A673 (cell line): Measurements from ENCODE around the gene CELSR1. TPM values are rescaled to one million over a fixed set of nuclear protein-coding genes. Genes with fewer than 3 reads are reported as not detected.
A peak's percentile ranks its signal among the peaks of the same experiment; 100 is the strongest.

Source experiments
- BruUV-seq: library from RNA; stranded (reverse); fragments of 400-500 nt; replicated peaks from 2 replicates; lab custom pipeline; 2021; lab: Mats Ljungman, UMichigan
- CTCF ChIA-PET: fragments of 300-600 bp; sonication (Branson Sonifier 250); formaldehyde crosslinking; loops from one replicate; lab custom pipeline; 2022; ENCODE audit warnings: antibody characterized with exemption; lab: Charles Lee
- POLR2A ChIA-PET: fragments of 300-600 bp; sonication (Branson Sonifier 250); formaldehyde crosslinking; loops from one replicate; lab custom pipeline; 2022; ENCODE audit warnings: antibody characterized with exemption; ENCODE audit not compliant: low non-redundant PET; lab: Charles Lee
- DNase-seq: peaks from one replicate; pipeline ENCODE4 v3.0.0-alpha.2; 2015; ENCODE audit warnings: low spot score
- H3K27ac ChIP-seq: fragments of 200-600 bp; sonication (generic); 2 replicates; pipeline ENCODE4 v1.5.1; 2016; ENCODE audit warnings: mixed run types, low read depth, mild to moderate bottlenecking, mixed read lengths, antibody characterized with exemption, low read length; ENCODE audit not compliant: poor library complexity, severe bottlenecking
- H3K27me3 ChIP-seq: fragments of 200-600 bp; sonication (generic); replicated peaks from 2 replicates; pipeline ENCODE4 v1.6.1; 2017; ENCODE audit warnings: mixed run types, low read depth, mild to moderate bottlenecking, mixed read lengths, antibody characterized with exemption, low read length; ENCODE audit not compliant: insufficient read depth, poor library complexity
- H3K36me3 ChIP-seq: fragments of 200-600 bp; sonication (generic); 2 replicates; pipeline ENCODE4 v1.6.1; 2016; ENCODE audit warnings: mixed run types, mild to moderate bottlenecking, mixed read lengths, antibody characterized with exemption, low read length; ENCODE audit not compliant: insufficient read depth, poor library complexity, severe bottlenecking
- H3K4me1 ChIP-seq: fragments of 200-600 bp; sonication (generic); 2 replicates; pipeline ENCODE4 v1.6.1; 2017; ENCODE audit warnings: mixed run types, mild to moderate bottlenecking, mixed read lengths, antibody characterized with exemption, low read length; ENCODE audit not compliant: insufficient read depth, poor library complexity, severe bottlenecking
- H3K4me3 ChIP-seq: fragments of 200-600 bp; sonication (generic); 2 replicates; pipeline ENCODE4 v1.5.1; 2016; ENCODE audit warnings: low read depth, mixed run types, mild to moderate bottlenecking, mixed read lengths, low read length; ENCODE audit not compliant: poor library complexity, severe bottlenecking
- H3K9me3 ChIP-seq: fragments of 200-600 bp; sonication (generic); 2 replicates; pipeline ENCODE4 v1.6.1; 2016; ENCODE audit warnings: mixed run types, low read depth, mild to moderate bottlenecking, mixed read lengths, antibody characterized with exemption, low read length; ENCODE audit not compliant: poor library complexity, severe bottlenecking
- EZH2 ChIP-seq: fragments of 200-600 bp; sonication (generic); IDR thresholded peaks from 2 replicates; pipeline ENCODE4 v1.6.1; 2017; ENCODE audit warnings: borderline replicate concordance, low read depth, mild to moderate bottlenecking, mixed read lengths, antibody characterized with exemption, low read length; ENCODE audit not compliant: poor library complexity, severe bottlenecking
- intact Hi-C: fragments of 100-400 bp; cut with micrococcal nuclease; formaldehyde crosslinking; loops from one replicate; pipeline ENCODE4 v1.10.0; 2022; ENCODE audit not compliant: unreplicated experiment
- total RNA-seq: library from RNA; stranded (reverse); gene quantifications from 2 replicates; pipeline ENCODE4 v1.2.3, GENCODE V29; 2021
- TF ChIP-seq, protein P1 (sequence below): fragments of 300-800, 200-600 bp; sonication (generic); conservative IDR thresholded peaks from 2 replicates; pipeline ENCODE4 v1.5.1; 2017; ENCODE audit warnings: low read depth, mild to moderate bottlenecking, antibody characterized with exemption, low read length, moderate library complexity, mixed read lengths

The CELSR1 gene
- total RNA-seq, 1 experiment from 2014 or later: 2.3 TPM

DNA sequence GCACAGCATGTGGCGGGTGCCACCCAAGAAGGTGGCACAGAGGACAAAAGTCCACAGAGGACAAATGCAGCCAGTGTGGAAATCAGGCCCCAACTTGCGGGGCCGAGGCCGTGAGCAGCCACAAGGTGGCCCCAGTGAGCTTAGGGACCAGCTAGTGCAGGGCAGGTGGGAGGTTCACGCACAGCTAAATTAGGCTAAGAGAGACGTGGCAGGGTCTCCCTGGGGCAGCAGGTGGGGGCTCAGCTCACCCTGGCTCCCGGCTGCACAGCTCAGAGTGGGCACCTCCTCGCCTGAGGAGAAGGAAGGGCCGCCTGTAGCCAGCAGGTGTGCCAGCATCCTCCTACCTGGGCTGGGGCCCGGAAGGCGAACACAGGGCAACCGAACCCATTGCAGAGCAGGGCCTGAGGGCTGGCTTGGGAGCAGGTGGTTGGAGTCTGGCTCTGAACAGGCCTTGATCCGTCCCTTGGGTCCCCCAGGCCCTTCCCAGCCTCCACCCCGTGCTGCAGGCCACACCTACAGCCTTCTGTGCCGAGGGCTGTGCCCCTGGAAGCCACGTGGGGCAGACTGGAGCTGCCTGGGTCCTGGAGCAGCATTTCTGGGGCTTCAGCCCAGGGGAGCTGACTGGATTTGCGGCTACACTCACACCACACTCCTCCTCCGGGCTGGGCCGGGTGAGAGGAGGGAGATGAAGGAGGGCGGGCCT is 26.1 kb upstream of the CELSR1 start:
- DNase-seq: peak; percentile 77
- Histone ChIP-seq H3K4me1 (peaks cover 4% of the 10 kb centered on the region), H3K36me3 (no peaks in the 10 kb centered on the region), H3K27ac (no peak overlapping the region), H3K4me3 (no peak overlapping the region), H3K27me3 (no peaks in the 10 kb centered on the region), H3K9me3 (no peaks in the 10 kb centered on the region)
- BruUV-seq: no TSS peak
- intact Hi-C loops: loop anchor here (10.0 kb wide), 2 partner anchors 111 to 241 kb away; no protein-coding TSS in a partner anchor
- ChIA-PET POLR2A (no interaction called here), CTCF (interaction anchor here (0.5 to 1.0 kb wide), 20 partner anchors 12 to 1858 kb away, joined by 3 to 11 read pairs (median 5); partner anchors contain the start of gene TBC1D22A)
- no peak for TF ChIP-seq EZH2
- TF ChIP-seq, protein P1, sequence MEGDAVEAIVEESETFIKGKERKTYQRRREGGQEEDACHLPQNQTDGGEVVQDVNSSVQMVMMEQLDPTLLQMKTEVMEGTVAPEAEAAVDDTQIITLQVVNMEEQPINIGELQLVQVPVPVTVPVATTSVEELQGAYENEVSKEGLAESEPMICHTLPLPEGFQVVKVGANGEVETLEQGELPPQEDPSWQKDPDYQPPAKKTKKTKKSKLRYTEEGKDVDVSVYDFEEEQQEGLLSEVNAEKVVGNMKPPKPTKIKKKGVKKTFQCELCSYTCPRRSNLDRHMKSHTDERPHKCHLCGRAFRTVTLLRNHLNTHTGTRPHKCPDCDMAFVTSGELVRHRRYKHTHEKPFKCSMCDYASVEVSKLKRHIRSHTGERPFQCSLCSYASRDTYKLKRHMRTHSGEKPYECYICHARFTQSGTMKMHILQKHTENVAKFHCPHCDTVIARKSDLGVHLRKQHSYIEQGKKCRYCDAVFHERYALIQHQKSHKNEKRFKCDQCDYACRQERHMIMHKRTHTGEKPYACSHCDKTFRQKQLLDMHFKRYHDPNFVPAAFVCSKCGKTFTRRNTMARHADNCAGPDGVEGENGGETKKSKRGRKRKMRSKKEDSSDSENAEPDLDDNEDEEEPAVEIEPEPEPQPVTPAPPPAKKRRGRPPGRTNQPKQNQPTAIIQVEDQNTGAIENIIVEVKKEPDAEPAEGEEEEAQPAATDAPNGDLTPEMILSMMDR: peak; percentile 84

DNA sequence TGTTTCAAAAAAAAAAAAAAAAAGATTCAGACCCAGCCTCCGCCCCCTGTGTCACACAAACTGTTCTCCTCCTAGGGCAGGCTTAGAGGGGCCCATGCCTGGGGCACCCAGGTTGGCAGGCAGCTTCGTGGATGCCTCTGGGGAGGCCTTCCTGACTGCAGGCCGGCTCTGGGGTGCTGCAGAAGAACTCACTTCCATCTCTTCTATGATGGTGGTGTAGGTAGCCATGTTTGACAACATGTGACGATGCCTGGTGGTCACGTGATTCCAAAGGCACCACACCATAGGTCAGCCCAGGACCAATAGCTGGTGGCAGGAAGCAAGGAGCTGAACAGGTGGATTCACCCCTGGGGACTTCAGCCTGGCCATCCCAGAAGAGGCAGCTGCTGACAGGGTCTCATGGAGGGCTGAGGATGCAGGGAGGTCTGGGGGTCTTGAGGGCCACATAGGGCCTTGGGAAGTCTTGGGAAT is 24.1 kb upstream of the CELSR1 start:
- ChIA-PET CTCF (interaction anchor here (0.5 kb wide), 1 partner anchor 68 kb away, joined by 6 read pairs; no protein-coding TSS in a partner anchor), POLR2A (interaction anchor here (0.7 kb wide), 1 partner anchor 19 kb away, joined by 5 read pairs; no protein-coding TSS in a partner anchor)
- H3K27me3 ChIP-seq: no peaks in the 10 kb centered on the region
- H3K4me1 ChIP-seq: peaks cover 4% of the 10 kb centered on the region
- H3K9me3 ChIP-seq: peaks cover 6% of the 10 kb centered on the region
- peak; percentile 54 for DNase-seq
- H3K27ac ChIP-seq: no peak overlapping the region
- intact Hi-C loops: loop anchor here (10.0 kb wide), 2 partner anchors 113 to 243 kb away; no protein-coding TSS in a partner anchor
- TF ChIP-seq, protein P1: no peak
- TF ChIP-seq EZH2: no peak
- no TSS peak for BruUV-seq
- no peak overlapping the region for H3K4me3 ChIP-seq
- no peaks in the 10 kb centered on the region for H3K36me3 ChIP-seq

DNA sequence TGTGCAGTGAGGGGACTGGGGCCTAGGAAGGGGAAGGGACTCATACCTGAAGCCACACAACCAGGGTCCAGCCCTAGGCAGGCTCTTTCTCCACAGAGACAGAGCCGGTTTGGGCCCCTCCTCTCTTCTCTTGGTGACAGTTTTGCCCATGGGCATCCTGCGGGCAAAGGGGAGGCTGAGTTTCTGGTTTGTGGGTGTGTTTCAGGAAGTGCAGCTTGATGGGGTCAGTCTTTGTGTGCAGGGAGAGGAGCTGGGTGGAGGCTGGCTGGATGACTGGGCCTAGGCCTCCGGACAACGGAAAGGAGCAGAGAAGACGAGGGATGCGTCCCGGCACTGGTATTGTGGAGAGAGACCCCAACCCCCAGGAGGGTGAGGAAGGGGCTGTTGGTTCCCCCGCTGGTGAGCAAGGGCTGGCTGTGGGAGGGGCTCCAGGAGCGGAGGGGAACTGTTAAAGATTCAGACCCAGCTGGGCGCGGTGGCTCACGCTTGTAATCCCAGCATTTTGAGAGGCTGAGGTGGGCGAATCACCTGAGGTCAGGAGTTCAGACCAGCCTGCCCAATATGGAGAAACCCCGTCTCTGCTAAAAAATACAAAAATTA is 23.4 kb upstream of the CELSR1 start:
- Histone ChIP-seq H3K27me3 (no peaks in the 10 kb centered on the region), H3K27ac (no peak overlapping the region), H3K4me1 (peaks cover 4% of the 10 kb centered on the region), H3K9me3 (peaks cover 6% of the 10 kb centered on the region), H3K4me3 (no peak overlapping the region), H3K36me3 (no peaks in the 10 kb centered on the region)
- BruUV-seq: no TSS peak
- intact Hi-C loops: loop anchor here (10.0 kb wide), 2 partner anchors 114 to 244 kb away; no protein-coding TSS in a partner anchor
- DNase-seq: no peak
- ChIA-PET POLR2A (no interaction called here), CTCF (no interaction called here)
- TF ChIP-seq, protein P1: no peak
- no peak for TF ChIP-seq EZH2
